NB4 (cell line): ENCODE measurements around the gene CLSTN3.

Experiments used
- TF ChIP-seq, protein P1 (sequence below): IDR thresholded peaks from one replicate; pipeline ENCODE4 v1.5.1; 2012; ENCODE audit warnings: low read depth, low read length
- TF ChIP-seq, protein P2 (sequence below): IDR thresholded peaks from 2 replicates; pipeline ENCODE4 v1.6.1; 2011; ENCODE audit warnings: low read depth, low read length

DNA sequence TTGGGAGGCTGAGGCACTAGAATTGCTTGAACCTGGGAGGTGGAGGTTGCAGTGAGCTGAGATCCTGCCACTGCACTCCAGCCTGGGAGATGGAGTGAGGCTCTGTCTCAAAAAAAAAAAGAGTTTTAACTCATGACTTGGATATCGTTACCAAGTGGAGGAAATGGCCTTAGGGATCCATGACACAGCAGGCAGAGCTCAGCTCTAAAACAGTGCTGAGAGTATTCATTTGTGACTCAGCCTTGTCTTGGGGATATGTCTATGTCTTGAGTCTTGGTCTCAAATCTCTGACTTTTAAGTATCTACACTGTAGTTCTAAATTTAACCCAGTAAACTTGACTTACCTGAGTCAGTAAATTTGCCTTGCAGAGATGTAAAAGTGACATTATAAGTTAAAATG, 50.5 kb downstream of the CLSTN3 start:
- TF ChIP-seq, protein P1, sequence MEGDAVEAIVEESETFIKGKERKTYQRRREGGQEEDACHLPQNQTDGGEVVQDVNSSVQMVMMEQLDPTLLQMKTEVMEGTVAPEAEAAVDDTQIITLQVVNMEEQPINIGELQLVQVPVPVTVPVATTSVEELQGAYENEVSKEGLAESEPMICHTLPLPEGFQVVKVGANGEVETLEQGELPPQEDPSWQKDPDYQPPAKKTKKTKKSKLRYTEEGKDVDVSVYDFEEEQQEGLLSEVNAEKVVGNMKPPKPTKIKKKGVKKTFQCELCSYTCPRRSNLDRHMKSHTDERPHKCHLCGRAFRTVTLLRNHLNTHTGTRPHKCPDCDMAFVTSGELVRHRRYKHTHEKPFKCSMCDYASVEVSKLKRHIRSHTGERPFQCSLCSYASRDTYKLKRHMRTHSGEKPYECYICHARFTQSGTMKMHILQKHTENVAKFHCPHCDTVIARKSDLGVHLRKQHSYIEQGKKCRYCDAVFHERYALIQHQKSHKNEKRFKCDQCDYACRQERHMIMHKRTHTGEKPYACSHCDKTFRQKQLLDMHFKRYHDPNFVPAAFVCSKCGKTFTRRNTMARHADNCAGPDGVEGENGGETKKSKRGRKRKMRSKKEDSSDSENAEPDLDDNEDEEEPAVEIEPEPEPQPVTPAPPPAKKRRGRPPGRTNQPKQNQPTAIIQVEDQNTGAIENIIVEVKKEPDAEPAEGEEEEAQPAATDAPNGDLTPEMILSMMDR, result no peak
- TF ChIP-seq, protein P2, sequence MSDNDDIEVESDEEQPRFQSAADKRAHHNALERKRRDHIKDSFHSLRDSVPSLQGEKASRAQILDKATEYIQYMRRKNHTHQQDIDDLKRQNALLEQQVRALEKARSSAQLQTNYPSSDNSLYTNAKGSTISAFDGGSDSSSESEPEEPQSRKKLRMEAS, result no peak
